Adrenal gland (tissue), 12 donors: Measurements from ENCODE around the gene GPRIN2. TPM values are rescaled to one million over a fixed set of nuclear protein-coding genes. Genes with fewer than 3 reads are reported as not detected.

Experiments
- DNase-seq, 7 donors: peaks; one replicate each; pipeline ENCODE4 v3.0.0-alpha.2; 2019 to 2020
- H3K27ac ChIP-seq, 5 donors: fragments of 200-600 bp; sonication (generic) in 4 of 5; 1 replicate in 3 of 5; 2 replicates in 2 of 5; pipeline versions ENCODE4 v1.5.1 to v1.8.0; 2016 to 2020; ENCODE audit warnings: mild to moderate bottlenecking in 1 of 5
- H3K27me3 ChIP-seq: fragments of 200-600 bp; 2 replicates; pipeline ENCODE4 v1.8.0; 2021
- H3K36me3 ChIP-seq, 2 donors: fragments of 200-600 bp; replicated peaks in 1 of 2; 1 replicate in 1 of 2; 2 replicates in 1 of 2; pipeline versions ENCODE4 v1.5.1 to v1.8.0; 2018 to 2022
- H3K4me1 ChIP-seq, 2 donors: fragments of 200-600 bp; replicated peaks in 1 of 2; 1 replicate in 1 of 2; 2 replicates in 1 of 2; pipeline versions ENCODE4 v1.5.1 to v1.8.0; 2018 to 2021
- H3K4me3 ChIP-seq, 4 donors: fragments of 200-600 bp; sonication (generic) in 3 of 4; one replicate each; pipeline ENCODE4 v1.5.1; 2016 to 2018
- H3K9me3 ChIP-seq, 3 donors: fragments of 200-600 bp; sonication (generic) in 1 of 3; replicated peaks in 1 of 3; 1 replicate in 2 of 3; 2 replicates in 1 of 3; pipeline versions ENCODE4 v1.5.1 to v1.8.0; 2016 to 2021
- CTCF ChIP-seq, 6 experiments: fragments of 450-650 bp in 4 of 6; fragments of 200-600 bp in 2 of 6; sonication (generic) in 1 of 6; IDR thresholded peaks; 1 replicate in 5 of 6; 2 replicates in 1 of 6; pipeline versions ENCODE4 v1.5.1 to v1.8.0; 2016 to 2021; ENCODE audit warnings: antibody characterized with exemption in 6 of 6, mild to moderate bottlenecking in 2 of 6, moderate library complexity in 1 of 6
- POLR2A ChIP-seq, 2 donors: fragments of 450-650 bp; IDR thresholded peaks; one replicate each; pipeline ENCODE4 v1.6.1; 2017; ENCODE audit warnings: antibody characterized with exemption in 2 of 2, mild to moderate bottlenecking in 2 of 2, moderate library complexity in 1 of 2
- WGBS, 4 donors: extraction: QIAGEN DNeasy Blood & Tissue Kit in 2 of 4; methylation state at CpG; one replicate each; pipeline versions ENCODE4 v1.1.5 to v1.1.7; 2013 to 2017; 5-methylcytosine and 5-hydroxymethylcytosine counted together
- intact Hi-C, 2 donors: fragments of 100-400 bp; cut with DNase I; formaldehyde crosslinking; loops; one replicate each; pipeline versions ENCODE4 v1.14.1 to v1.15.0; 2022 to 2023
- polyA plus RNA-seq, 3 donors: library from polyadenylated mRNA; stranded (reverse); fragments of 200-250 nt in 2 of 3; fragments of 350-450 nt in 1 of 3; fragmentation: Illumina TruSeq in 1 of 3; extraction: RNeasy Lipid Tissue Mini Kit (QIAGEN cat#74804) in 1 of 3; gene quantifications; one replicate each; pipeline ENCODE4 v1.2.3, GENCODE V29; 2013 to 2014
- total RNA-seq, 9 donors: library from RNA; depleted of rRNA in 4 of 9; stranded (reverse); fragments of >200 nt in 4 of 9; fragments of 120-200 nt in 1 of 9; fragmentation: NEBNext Ultra II Directional in 1 of 9; extraction: Animal tissue kit (Norgen Biotek cat#: 25700) in 1 of 9; gene quantifications; one replicate each; pipeline versions ENCODE4 v1.1.0 to v1.2.4, GENCODE V29; 2013 to 2023
- donor health status: healthy with polysubstance abuse.
- donor health status: Bipolar disorder and iron deficiency.
- donor health status: DM: yes; HTN: yes; CAD: no.
- donor health status: DM: no; HTN: no; CAD: no.
- donor health status: DM: no; HTN: no; CAD: no.
- donor health status: DM: yes; HTN: yes; CAD: no.

GPRIN2 gene
- total and polyA plus RNA-seq, 12 donors = 0.17 to 0.56 (median 0.28) TPM; not detected in 7

DNA sequence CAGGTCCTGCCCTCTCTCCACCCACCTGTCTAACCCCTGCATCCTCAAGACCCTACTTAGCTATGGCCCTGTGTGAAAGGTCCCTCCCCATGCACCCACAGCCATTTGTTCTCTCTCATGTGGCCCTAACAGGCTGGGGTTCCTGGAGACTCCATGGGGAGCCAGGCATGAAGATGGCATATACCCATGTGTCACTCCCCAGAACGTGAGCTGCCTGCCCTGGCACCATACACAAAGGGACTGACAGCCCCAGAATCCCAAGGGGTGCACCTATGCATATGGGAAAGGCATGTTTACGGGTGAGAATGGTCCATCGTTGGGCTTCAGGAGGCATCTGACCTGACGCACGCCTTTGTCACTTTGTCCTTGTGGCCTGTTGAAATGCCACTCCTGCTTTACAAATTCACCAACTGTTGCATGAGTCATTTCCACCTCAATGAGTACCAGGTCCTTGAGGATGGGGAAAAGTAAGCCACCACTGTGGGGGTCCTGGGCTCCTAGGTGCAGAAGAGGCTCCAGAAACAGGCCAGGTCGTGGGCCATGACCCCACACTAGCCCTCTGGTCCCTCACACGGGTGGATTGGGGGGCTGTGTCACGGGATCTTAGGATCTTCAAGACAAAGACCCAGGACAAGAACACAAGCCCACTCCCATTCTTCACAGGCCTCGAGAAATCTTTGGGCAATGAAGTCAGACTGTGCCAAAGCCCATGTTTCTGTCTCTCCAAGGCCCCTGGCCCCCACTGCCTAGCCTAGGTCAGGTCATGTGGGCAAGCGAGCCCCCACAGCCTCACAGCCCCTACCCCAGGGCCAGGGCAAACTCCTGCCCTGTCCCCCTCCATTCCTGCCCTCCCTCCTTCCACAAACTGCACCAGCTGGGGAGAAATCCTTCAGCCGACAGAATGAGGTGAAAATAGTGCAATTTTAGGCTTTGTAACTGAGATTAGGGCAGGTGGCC, 8.6 kb downstream of the GPRIN2 start:
- H3K27me3 ChIP-seq = peaks cover under 1% of the 10 kb centered on the region
- 70 to 77% (median 74%) methylated on average over 11 of the region's 11 CpGs for WGBS, 4 donors
- no peaks in the 10 kb centered on the region for H3K36me3 ChIP-seq
- H3K4me3 ChIP-seq = no peak overlapping the region
- TF ChIP-seq POLR2A (IDR thresholded peaks at IDR 0.05) (no peak), CTCF (IDR thresholded peaks at IDR 0.05) (no peak)
- no peaks in the 10 kb centered on the region for H3K9me3 ChIP-seq
- peak in 5 of 7 donors; percentile 4 to 18 (median 12) for DNase-seq
- no peak overlapping the region for H3K27ac ChIP-seq
- H3K4me1 ChIP-seq = no peaks in the 10 kb centered on the region
- intact Hi-C loops = no loop called here

DNA sequence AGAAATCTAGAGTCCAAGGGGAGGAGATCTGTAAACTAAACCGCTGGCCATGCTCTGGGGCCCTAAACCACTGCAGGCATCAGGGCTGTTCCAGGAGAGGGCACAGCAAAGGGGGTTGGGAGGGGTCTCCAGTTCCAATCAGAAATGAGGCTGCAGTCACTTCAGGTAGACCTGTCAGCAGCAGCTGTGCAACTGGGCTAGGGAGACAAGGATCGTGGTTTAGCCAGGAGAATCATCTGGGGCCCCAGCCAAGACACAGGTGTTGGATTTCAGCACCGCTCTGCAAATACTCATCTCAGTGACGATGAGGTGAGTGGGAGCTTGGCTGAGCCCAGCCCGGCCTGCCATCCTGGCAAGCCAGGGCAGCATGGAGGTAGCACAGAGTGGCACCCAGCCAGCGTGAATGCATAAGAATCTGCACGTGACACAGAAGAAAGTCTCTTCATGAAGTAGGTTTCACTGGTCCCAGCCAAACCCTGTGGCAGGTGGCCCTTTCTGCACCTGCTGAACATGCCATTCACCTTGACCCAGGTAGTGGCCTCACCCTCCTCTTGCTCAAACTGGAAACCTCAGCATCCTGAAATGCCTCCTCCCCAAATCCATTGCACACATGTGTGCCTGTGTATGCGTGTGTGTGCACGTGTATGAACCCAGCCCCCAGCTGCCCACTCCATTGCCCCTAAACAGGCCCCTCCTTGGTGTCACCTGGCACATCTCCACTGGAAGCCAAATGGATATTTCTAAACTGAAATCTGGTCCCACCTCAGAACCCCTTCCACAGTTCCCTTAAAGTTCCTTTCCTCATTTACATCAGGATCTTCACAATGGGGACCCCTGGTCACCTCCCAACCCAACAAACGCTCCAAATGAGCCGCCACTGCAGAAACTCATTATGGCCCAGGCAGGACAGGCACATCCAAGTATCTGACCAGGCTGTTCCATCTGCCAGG, 9.6 kb downstream of the GPRIN2 start:
- TF ChIP-seq CTCF (IDR thresholded peaks at IDR 0.05) = no peak
- no peak for TF ChIP-seq POLR2A (IDR thresholded peaks at IDR 0.05)
- H3K36me3 ChIP-seq = no peaks in the 10 kb centered on the region
- no peak overlapping the region for H3K4me3 ChIP-seq
- no peaks in the 10 kb centered on the region for H3K27me3 ChIP-seq
- H3K9me3 ChIP-seq = no peaks in the 10 kb centered on the region
- WGBS, 4 donors = 82 to 86% (median 85%) methylated on average over 11 of the region's 11 CpGs
- intact Hi-C loops = no loop called here
- H3K4me1 ChIP-seq = no peaks in the 10 kb centered on the region
- no peak overlapping the region for H3K27ac ChIP-seq
- peak; percentile 1 to 47 (median 11) for DNase-seq

DNA sequence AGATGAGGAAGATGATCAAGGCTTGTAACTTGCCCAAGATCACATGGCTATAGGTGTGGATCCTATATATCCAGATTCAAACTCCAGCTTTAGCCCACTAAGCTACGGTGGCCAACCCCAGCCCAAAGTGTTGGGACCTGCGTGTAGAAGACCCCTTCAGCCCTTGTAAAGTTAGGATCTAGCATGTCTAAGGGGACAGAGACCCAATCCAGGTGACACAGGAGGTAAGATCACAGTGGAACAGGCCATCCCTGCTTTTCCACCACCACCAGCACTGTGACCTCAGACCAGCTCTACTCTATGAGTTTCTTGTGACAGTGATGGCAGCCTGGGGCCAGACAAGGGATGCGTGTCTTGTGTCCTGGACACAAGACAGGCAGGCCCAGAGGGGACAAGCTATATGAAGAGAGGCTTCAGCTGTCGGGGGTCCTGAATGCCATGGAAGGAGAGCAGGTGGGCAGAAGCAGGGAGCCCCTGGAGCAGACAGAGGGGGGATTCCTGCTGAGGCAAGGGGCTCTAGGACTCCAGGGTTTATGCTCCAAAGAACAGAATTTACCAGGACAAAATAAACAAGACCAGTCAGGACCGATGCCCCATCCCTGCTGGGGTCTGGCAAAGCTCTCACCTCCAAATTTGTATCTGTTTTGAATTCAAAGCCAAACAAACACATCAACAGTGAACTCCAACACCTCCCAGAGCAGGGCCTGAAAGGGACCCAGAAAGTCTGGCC, 10.4 kb downstream of the GPRIN2 start:
- no peak for TF ChIP-seq POLR2A (IDR thresholded peaks at IDR 0.05)
- peaks cover 3 to 5% of the 10 kb centered on the region in 2 donors for H3K4me1 ChIP-seq
- intact Hi-C loops = no loop called here
- peaks cover 2% of the 10 kb centered on the region for H3K27me3 ChIP-seq
- no peak overlapping the region for H3K27ac ChIP-seq
- 82 to 84% (median 83%) methylated on average over 5 of the region's 5 CpGs for WGBS, 4 donors
- H3K4me3 ChIP-seq = no peak overlapping the region
- DNase-seq = peak; percentile 0 to 48 (median 11)
- H3K9me3 ChIP-seq = no peaks in the 10 kb centered on the region
- H3K36me3 ChIP-seq = no peaks in the 10 kb centered on the region

GRCh38 chr10:46544989-46545791, 11.3 kb downstream of the GPRIN2 start:
- no peak overlapping the region for H3K4me3 ChIP-seq
- H3K27ac ChIP-seq = no peak overlapping the region
- WGBS, 4 donors = 70 to 79% (median 75%) methylated on average over 3 of the region's 3 CpGs
- H3K4me1 ChIP-seq = peaks cover 5% of the 10 kb centered on the region in 2 donors
- peak; percentile 2 to 48 (median 13) for DNase-seq
- H3K36me3 ChIP-seq = no peaks in the 10 kb centered on the region
- H3K27me3 ChIP-seq = peaks cover 9% of the 10 kb centered on the region
- H3K9me3 ChIP-seq = no peaks in the 10 kb centered on the region
- TF ChIP-seq CTCF (IDR thresholded peaks at IDR 0.05) (peak in 2 of 6 experiments; percentile 13 to 19), POLR2A (IDR thresholded peaks at IDR 0.05) (no peak)
- intact Hi-C loops = no loop called here
